BLaER1 treated with 17β-estradiol and CSF1 and Interleukin-3, amounts not matched to agents 10 nM and 100 nM (cell line): ENCODE measurements around the gene ADAMTS2.

ENCODE experiments used
- H3K27ac ChIP-seq, 11 experiments: shearing (Covaris generic); formaldehyde crosslinking; 2 replicates each; pipeline ENCODE4 v1.8.1; 2022
- H3K27me3 ChIP-seq, 11 experiments: shearing (Covaris generic); formaldehyde crosslinking; 2 replicates each; pipeline ENCODE4 v1.8.1; 2022
- H3K36me3 ChIP-seq, 11 experiments: shearing (Covaris generic); formaldehyde crosslinking; 2 replicates each; pipeline ENCODE4 v1.8.1; 2022
- H3K4me1 ChIP-seq, 10 experiments: shearing (Covaris generic); formaldehyde crosslinking; 2 replicates each; pipeline ENCODE4 v1.8.1; 2022
- H3K4me2 ChIP-seq, 11 experiments: shearing (Covaris generic); formaldehyde crosslinking; 2 replicates each; pipeline ENCODE4 v1.8.1; 2022
- H3K4me3 ChIP-seq, 10 experiments: shearing (Covaris generic); formaldehyde crosslinking; 2 replicates each; pipeline ENCODE4 v1.8.1; 2022
- H3K9ac ChIP-seq, 11 experiments: shearing (Covaris generic); formaldehyde crosslinking; 2 replicates each; pipeline ENCODE4 v1.8.1; 2022
- H3K9me3 ChIP-seq, 11 experiments: shearing (Covaris generic); formaldehyde crosslinking; replicated peaks in 1 of 11; 2 replicates each; pipeline ENCODE4 v1.8.1; 2022
- H4K20me1 ChIP-seq, 11 experiments: shearing (Covaris generic); formaldehyde crosslinking; 2 replicates each; pipeline ENCODE4 v1.8.1; 2022
- Cebpa-rat ChIP-seq, 11 experiments: shearing (Covaris generic); IDR thresholded peaks; 2 replicates each; pipeline ENCODE4 v1.8.1; 2022

Gene ADAMTS2

GRCh38 chr5:179131886-179132585 lies 213.2 kb downstream of the ADAMTS2 start:
- Histone ChIP-seq H3K4me1 (peaks cover 0 to 3% (median 0%) of the 10 kb centered on the region in 10 experiments; a peak in 5 of 20 replicates), H3K36me3 (no peaks in the 10 kb centered on the region), H3K27ac (no peak overlapping the region), H3K9me3 (no peaks in the 10 kb centered on the region; a peak in 1 of 22 replicates), H3K27me3 (no peaks in the 10 kb centered on the region), H4K20me1 (no peaks in the 10 kb centered on the region), H3K4me3 (no peak overlapping the region), H3K9ac (no peak overlapping the region), H3K4me2 (no peak overlapping the region)
- TF ChIP-seq Cebpa-rat (IDR thresholded peaks at IDR 0.05) = no peak

GRCh38 chr5:179131321-179131835 lies 213.9 kb downstream of the ADAMTS2 start:
- Histone ChIP-seq H3K36me3 (no peaks in the 10 kb centered on the region), H3K9ac (no peak overlapping the region), H3K9me3 (peaks cover 0 to 1% (median 0%) of the 10 kb centered on the region in 11 experiments; a peak in 3 of 22 replicates), H3K4me2 (no peak overlapping the region), H4K20me1 (no peaks in the 10 kb centered on the region), H3K27me3 (no peaks in the 10 kb centered on the region), H3K4me3 (no peak overlapping the region), H3K4me1 (no peaks in the 10 kb centered on the region), H3K27ac (no peak overlapping the region)
- TF ChIP-seq Cebpa-rat (IDR thresholded peaks at IDR 0.05) = no peak

GRCh38 chr5:179130101-179130681 lies 215.1 kb downstream of the ADAMTS2 start:
- H3K27ac ChIP-seq = no peak overlapping the region; a peak in 1 of 22 replicates
- peaks cover 0 to 13% (median 8%) of the 10 kb centered on the region in 11 experiments; a peak in 9 of 22 replicates for H3K9me3 ChIP-seq
- no peaks in the 10 kb centered on the region for H3K36me3 ChIP-seq
- H3K4me1 ChIP-seq = no peaks in the 10 kb centered on the region
- no peak for TF ChIP-seq Cebpa-rat (IDR thresholded peaks at IDR 0.05)
- no peaks in the 10 kb centered on the region for H4K20me1 ChIP-seq
- H3K4me3 ChIP-seq = no peak overlapping the region
- H3K4me2 ChIP-seq = no peak overlapping the region
- H3K27me3 ChIP-seq = no peaks in the 10 kb centered on the region
- H3K9ac ChIP-seq = no peak overlapping the region

GRCh38 chr5:179129607-179130071 lies 215.6 kb downstream of the ADAMTS2 start:
- H3K4me2 ChIP-seq = no peak overlapping the region
- no peaks in the 10 kb centered on the region for H3K27me3 ChIP-seq
- no peaks in the 10 kb centered on the region for H3K36me3 ChIP-seq
- TF ChIP-seq Cebpa-rat (IDR thresholded peaks at IDR 0.05) = no peak
- no peak overlapping the region for H3K27ac ChIP-seq
- no peak overlapping the region for H3K4me3 ChIP-seq
- no peaks in the 10 kb centered on the region for H3K4me1 ChIP-seq
- H4K20me1 ChIP-seq = no peaks in the 10 kb centered on the region
- H3K9me3 ChIP-seq = peaks cover 0 to 19% (median 13%) of the 10 kb centered on the region in 11 experiments; a peak in 11 of 22 replicates
- no peak overlapping the region for H3K9ac ChIP-seq

- Histone ChIP-seq H3K9ac (no peak overlapping the region), H3K27ac (no peak overlapping the region), H3K27me3 (no peaks in the 10 kb centered on the region), H3K36me3 (no peaks in the 10 kb centered on the region), H4K20me1 (no peaks in the 10 kb centered on the region), H3K4me1 (no peaks in the 10 kb centered on the region), H3K9me3 (peaks cover 0 to 25% (median 19%) of the 10 kb centered on the region in 11 experiments; a peak in 12 of 22 replicates), H3K4me2 (no peak overlapping the region), H3K4me3 (no peak overlapping the region)
- TF ChIP-seq Cebpa-rat (IDR thresholded peaks at IDR 0.05) = no peak
Measured at GRCh38 chr5:179128976-179129375, 216.3 kb downstream of the ADAMTS2 start.

- Histone ChIP-seq H4K20me1 (no peaks in the 10 kb centered on the region), H3K27ac (no peak overlapping the region), H3K4me3 (no peak overlapping the region), H3K27me3 (no peaks in the 10 kb centered on the region), H3K9me3 (peaks cover under 1 to 35% (median 27%) of the 10 kb centered on the region in 11 experiments; a peak in 13 of 22 replicates), H3K9ac (no peak overlapping the region), H3K36me3 (no peaks in the 10 kb centered on the region), H3K4me2 (no peak overlapping the region), H3K4me1 (no peaks in the 10 kb centered on the region)
- no peak for TF ChIP-seq Cebpa-rat (IDR thresholded peaks at IDR 0.05)
Measured at GRCh38 chr5:179128041-179128365, 217.3 kb downstream of the ADAMTS2 start.

GRCh38 chr5:179127136-179128040 lies 217.9 kb downstream of the ADAMTS2 start:
- Histone ChIP-seq H3K36me3 (no peaks in the 10 kb centered on the region; a peak in 1 of 22 replicates), H4K20me1 (no peaks in the 10 kb centered on the region), H3K27ac (no peak overlapping the region), H3K4me2 (no peak overlapping the region), H3K4me1 (no peaks in the 10 kb centered on the region), H3K9me3 (peaks cover 4 to 41% (median 33%) of the 10 kb centered on the region in 11 experiments; a peak in 18 of 22 replicates), H3K9ac (no peak overlapping the region), H3K4me3 (no peak overlapping the region), H3K27me3 (no peaks in the 10 kb centered on the region)
- TF ChIP-seq Cebpa-rat (IDR thresholded peaks at IDR 0.05) = no peak

GRCh38 chr5:179126506-179126991 lies 218.7 kb downstream of the ADAMTS2 start:
- Histone ChIP-seq H3K27me3 (no peaks in the 10 kb centered on the region), H3K4me1 (no peaks in the 10 kb centered on the region), H3K4me3 (no peak overlapping the region), H3K27ac (no peak overlapping the region), H3K9ac (no peak overlapping the region), H3K4me2 (no peak overlapping the region), H3K36me3 (no peaks in the 10 kb centered on the region; a peak in 1 of 22 replicates), H4K20me1 (no peaks in the 10 kb centered on the region), H3K9me3 (peaks cover 12 to 49% (median 41%) of the 10 kb centered on the region in 11 experiments)
- TF ChIP-seq Cebpa-rat (IDR thresholded peaks at IDR 0.05) = no peak
